ENCODE results near the gene MT1F.
"Not testable (repeated sequence)": the region's sequence is repeated elsewhere in the genome, so short reads cannot be mapped to it uniquely, and the experiment has no call there.

Gene MT1F

GRCh38 chr16:56618138-56618537 is 39.6 kb upstream of the MT1F start:
- no peak overlapping the region for H3K4me3 ChIP-seq (ENCODE audit: low read depth, low read length)
- no peak for TF ChIP-seq CTCF (IDR thresholded peaks at IDR 0.05; ENCODE audit: borderline replicate concordance, insufficient read depth, low read depth, low read length)

GRCh38 chr16:56620339-56620897 is 37.3 kb upstream of the MT1F start:
- TF ChIP-seq CTCF (IDR thresholded peaks at IDR 0.05; ENCODE audit: borderline replicate concordance, insufficient read depth, low read depth, low read length), result no peak
- no peak overlapping the region for H3K4me3 ChIP-seq (ENCODE audit: low read depth, low read length)

- H3K4me3 ChIP-seq (ENCODE audit: low read depth, low read length), result not testable (repeated sequence)
Observed at GRCh38 chr16:56621665-56622445, 35.9 kb upstream of the MT1F start.

GRCh38 chr16:56623184-56623583 is 34.6 kb upstream of the MT1F start:
- H3K4me3 ChIP-seq (ENCODE audit: low read depth, low read length), result not testable (repeated sequence)

- H3K4me3 ChIP-seq (ENCODE audit: low read depth, low read length), result no peak overlapping the region
- no peak for TF ChIP-seq CTCF (IDR thresholded peaks at IDR 0.05; ENCODE audit: borderline replicate concordance, insufficient read depth, low read depth, low read length)
Observed at GRCh38 chr16:56623637-56624036, 34.1 kb upstream of the MT1F start.

- no peak for TF ChIP-seq CTCF (IDR thresholded peaks at IDR 0.05; ENCODE audit: borderline replicate concordance, insufficient read depth, low read depth, low read length)
- no peak within 1 kb of the TSS for H3K4me3 ChIP-seq (ENCODE audit: low read depth, low read length)
Observed at GRCh38 chr16:56625140-56625942, 32.4 kb upstream of the MT1F start, which contains the start of gene MT1E. Gene MT1E, plus strand, starts transcription at chr16:56625781. Its CDS starts 71 bp downstream, at chr16:56625852.

GRCh38 chr16:56625943-56626654 is 31.7 kb upstream of the MT1F start:
- no peak for TF ChIP-seq CTCF (IDR thresholded peaks at IDR 0.05; ENCODE audit: borderline replicate concordance, insufficient read depth, low read depth, low read length)
- no peak overlapping the region for H3K4me3 ChIP-seq (ENCODE audit: low read depth, low read length)
